BLaER1 (cell line): ENCODE data around the gene CASZ1.

Experiments used
- H3K27ac ChIP-seq: shearing (Covaris generic); formaldehyde crosslinking; 2 replicates; pipeline ENCODE4 v1.8.1; 2022
- H3K27me3 ChIP-seq: shearing (Covaris generic); formaldehyde crosslinking; 2 replicates; pipeline ENCODE4 v1.8.1; 2022
- H3K36me3 ChIP-seq: shearing (Covaris generic); formaldehyde crosslinking; 2 replicates; pipeline ENCODE4 v1.8.1; 2022
- H3K4me1 ChIP-seq: shearing (Covaris generic); formaldehyde crosslinking; 2 replicates; pipeline ENCODE4 v1.8.1; 2022
- H3K4me2 ChIP-seq: shearing (Covaris generic); formaldehyde crosslinking; 2 replicates; pipeline ENCODE4 v1.8.1; 2022
- H3K4me3 ChIP-seq: shearing (Covaris generic); formaldehyde crosslinking; 2 replicates; pipeline ENCODE4 v1.8.1; 2022
- H3K9ac ChIP-seq: shearing (Covaris generic); formaldehyde crosslinking; 2 replicates; pipeline ENCODE4 v1.8.1; 2022
- H3K9me3 ChIP-seq: shearing (Covaris generic); formaldehyde crosslinking; 2 replicates; pipeline ENCODE4 v1.8.1; 2022
- H4K20me1 ChIP-seq: shearing (Covaris generic); formaldehyde crosslinking; 2 replicates; pipeline ENCODE4 v1.8.1; 2022
- Cebpa-rat ChIP-seq: shearing (Covaris generic); IDR thresholded peaks from 2 replicates; pipeline ENCODE4 v1.8.1; 2022

CASZ1 gene

GRCh38 chr1:10671090-10671489, 125.4 kb downstream of the CASZ1 start:
- Histone ChIP-seq H3K27ac (0 out of 2 replicates have a peak overlapping the region, but pooled peaks have one; percentile 12), H3K4me1 (peaks cover 50% of the 10 kb centered on the region), H3K36me3 (no peaks in the 10 kb centered on the region), H3K27me3 (no peaks in the 10 kb centered on the region), H4K20me1 (peaks cover 30% of the 10 kb centered on the region; the same call in 1 of the 2 replicates), H3K9ac (0 out of 2 replicates have a peak overlapping the region, but pooled peaks have one; percentile 38), H3K9me3 (no peaks in the 10 kb centered on the region), H3K4me2 (peak overlapping the region; percentile 84), H3K4me3 (no peak overlapping the region)
- TF ChIP-seq Cebpa-rat = no peak

- H3K4me2 ChIP-seq = peak overlapping the region; percentile 84
- no peaks in the 10 kb centered on the region for H3K27me3 ChIP-seq
- H3K4me3 ChIP-seq = no peak overlapping the region
- H3K27ac ChIP-seq = peak overlapping the region; percentile 12; the same call in 1 of the 2 replicates
- peaks cover under 1% of the 10 kb centered on the region; the same call in 1 of the 2 replicates for H3K36me3 ChIP-seq
- no peaks in the 10 kb centered on the region for H3K9me3 ChIP-seq
- H3K9ac ChIP-seq = no peak overlapping the region
- H4K20me1 ChIP-seq = peaks cover 27% of the 10 kb centered on the region; the same call in 1 of the 2 replicates
- no peak for TF ChIP-seq Cebpa-rat
- peaks cover 46% of the 10 kb centered on the region for H3K4me1 ChIP-seq
Measured at GRCh38 chr1:10670190-10670589, 126.3 kb downstream of the CASZ1 start.

- Histone ChIP-seq H3K4me2 (peak overlapping the region; percentile 84; the same call in 1 of the 2 replicates), H3K9me3 (no peaks in the 10 kb centered on the region), H4K20me1 (peaks cover 26% of the 10 kb centered on the region; the same call in 1 of the 2 replicates), H3K36me3 (peaks cover 4% of the 10 kb centered on the region; the same call in 1 of the 2 replicates), H3K9ac (no peak overlapping the region), H3K27me3 (no peaks in the 10 kb centered on the region), H3K27ac (0 out of 2 replicates have a peak overlapping the region, but pooled peaks have one; percentile 12), H3K4me3 (no peak overlapping the region), H3K4me1 (peaks cover 46% of the 10 kb centered on the region)
- no peak for TF ChIP-seq Cebpa-rat
Measured at GRCh38 chr1:10669570-10669969, 126.9 kb downstream of the CASZ1 start.

- Histone ChIP-seq H3K9ac (no peak overlapping the region), H3K9me3 (no peaks in the 10 kb centered on the region), H4K20me1 (peaks cover 14% of the 10 kb centered on the region; the same call in 1 of the 2 replicates), H3K4me3 (no peak overlapping the region), H3K27me3 (no peaks in the 10 kb centered on the region), H3K27ac (peak overlapping the region; percentile 38; the same call in 1 of the 2 replicates), H3K4me2 (peak overlapping the region; percentile 40; the same call in 1 of the 2 replicates), H3K4me1 (peaks cover 60% of the 10 kb centered on the region), H3K36me3 (peaks cover 4% of the 10 kb centered on the region; the same call in 1 of the 2 replicates)
- no peak for TF ChIP-seq Cebpa-rat
Measured at GRCh38 chr1:10667861-10668761, 128.3 kb downstream of the CASZ1 start.

- no peak overlapping the region for H3K4me3 ChIP-seq
- no peak for TF ChIP-seq Cebpa-rat
- H4K20me1 ChIP-seq = peaks cover 14% of the 10 kb centered on the region; the same call in 1 of the 2 replicates
- no peaks in the 10 kb centered on the region for H3K27me3 ChIP-seq
- H3K4me2 ChIP-seq = no peak overlapping the region
- no peak overlapping the region for H3K27ac ChIP-seq
- no peak overlapping the region for H3K9ac ChIP-seq
- H3K9me3 ChIP-seq = no peaks in the 10 kb centered on the region
- peaks cover 60% of the 10 kb centered on the region for H3K4me1 ChIP-seq
- peaks cover 4% of the 10 kb centered on the region; the same call in 1 of the 2 replicates for H3K36me3 ChIP-seq
Measured at GRCh38 chr1:10665930-10666850, 130.3 kb downstream of the CASZ1 start.

- no peak for TF ChIP-seq Cebpa-rat
- H4K20me1 ChIP-seq = peaks cover 14% of the 10 kb centered on the region; the same call in 1 of the 2 replicates
- no peaks in the 10 kb centered on the region for H3K9me3 ChIP-seq
- H3K4me2 ChIP-seq = no peak overlapping the region
- H3K36me3 ChIP-seq = peaks cover 4% of the 10 kb centered on the region; the same call in 1 of the 2 replicates
- H3K27me3 ChIP-seq = no peaks in the 10 kb centered on the region
- no peak overlapping the region for H3K27ac ChIP-seq
- H3K4me1 ChIP-seq = peaks cover 50% of the 10 kb centered on the region
- H3K4me3 ChIP-seq = no peak overlapping the region
- H3K9ac ChIP-seq = no peak overlapping the region
Measured at GRCh38 chr1:10665226-10665625, 131.2 kb downstream of the CASZ1 start.

- peaks cover 4% of the 10 kb centered on the region; the same call in 1 of the 2 replicates for H3K36me3 ChIP-seq
- no peaks in the 10 kb centered on the region for H3K9me3 ChIP-seq
- H4K20me1 ChIP-seq = peaks cover 14% of the 10 kb centered on the region; the same call in 1 of the 2 replicates
- peak overlapping the region; percentile 33; the same call in 1 of the 2 replicates for H3K27ac ChIP-seq
- H3K9ac ChIP-seq = 0 out of 2 replicates have a peak overlapping the region, but pooled peaks have one; percentile 57
- H3K4me3 ChIP-seq = no peak overlapping the region
- TF ChIP-seq Cebpa-rat = no peak
- peak overlapping the region; percentile 82 for H3K4me2 ChIP-seq
- no peaks in the 10 kb centered on the region for H3K27me3 ChIP-seq
- peaks cover 42% of the 10 kb centered on the region for H3K4me1 ChIP-seq
Measured at GRCh38 chr1:10664251-10664650, 132.2 kb downstream of the CASZ1 start.

GRCh38 chr1:10663678-10664035, 132.8 kb downstream of the CASZ1 start:
- H3K9me3 ChIP-seq = no peaks in the 10 kb centered on the region
- H3K4me3 ChIP-seq = no peak overlapping the region
- H3K27ac ChIP-seq = peak overlapping the region; percentile 33
- peak overlapping the region; percentile 57 for H3K9ac ChIP-seq
- H3K4me2 ChIP-seq = peak overlapping the region; percentile 82
- H3K27me3 ChIP-seq = no peaks in the 10 kb centered on the region
- peaks cover 4% of the 10 kb centered on the region; the same call in 1 of the 2 replicates for H3K36me3 ChIP-seq
- H4K20me1 ChIP-seq = peaks cover 8% of the 10 kb centered on the region; the same call in 1 of the 2 replicates
- no peak for TF ChIP-seq Cebpa-rat
- peaks cover 37% of the 10 kb centered on the region for H3K4me1 ChIP-seq
